H4 (cell line): Measurements from ENCODE around the gene DHCR24. TPM values are rescaled to one million over a fixed set of nuclear protein-coding genes. Genes with fewer than 3 reads are reported as not detected.
"Not testable (repeated sequence)": the region's sequence is repeated elsewhere in the genome, so short reads cannot be mapped to it uniquely, and the experiment has no call there.

Experiments used
- DNase-seq: peaks from one replicate; pipeline ENCODE4 v3.0.0-alpha.2; 2015; ENCODE audit warnings: low spot score
- total RNA-seq: library from RNA; depleted of rRNA; stranded (reverse); fragments of >200 nt; shearing (Covaris generic); gene quantifications from 2 replicates; pipeline ENCODE4 v1.2.3, GENCODE V29; 2014

The DHCR24 gene
- total RNA-seq, 1 experiment from 2014 or later, result 93.1 TPM

- no peak for DNase-seq
Measured at GRCh38 chr1:54887665-54888071, 673 bp upstream of the DHCR24 start.

- DNase-seq, result no peak
Measured at GRCh38 chr1:54885807-54886723, 930 bp downstream of the DHCR24 start.

GRCh38 chr1:54885237-54885679, 1.7 kb downstream of the DHCR24 start:
- no peak for DNase-seq

GRCh38 chr1:54884768-54885167, 2.2 kb downstream of the DHCR24 start:
- DNase-seq, result no peak

- DNase-seq, result no peak
Measured at GRCh38 chr1:54884135-54884586, 2.8 kb downstream of the DHCR24 start.

- DNase-seq, result no peak
Measured at GRCh38 chr1:54883349-54884102, 3.5 kb downstream of the DHCR24 start.

- no peak for DNase-seq
Measured at GRCh38 chr1:54882519-54882918, 4.5 kb downstream of the DHCR24 start.

- not testable (repeated sequence) for DNase-seq
Measured at GRCh38 chr1:54881604-54882003, 5.4 kb downstream of the DHCR24 start.

GRCh38 chr1:54879872-54880271, 7.1 kb downstream of the DHCR24 start:
- DNase-seq, result no peak

GRCh38 chr1:54876814-54877213, 10.2 kb downstream of the DHCR24 start:
- DNase-seq, result no peak

- no peak for DNase-seq
Measured at GRCh38 chr1:54875000-54875399, 12.0 kb downstream of the DHCR24 start.

- DNase-seq, result no peak
Measured at GRCh38 chr1:54874079-54874830, 12.7 kb downstream of the DHCR24 start.

- no peak for DNase-seq
Measured at GRCh38 chr1:54872036-54872331, 15.0 kb downstream of the DHCR24 start.

GRCh38 chr1:54871275-54872035, 15.5 kb downstream of the DHCR24 start:
- no peak for DNase-seq

- DNase-seq, result no peak
Measured at GRCh38 chr1:54870869-54871268, 16.1 kb downstream of the DHCR24 start.

GRCh38 chr1:54869173-54869851, 17.7 kb downstream of the DHCR24 start:
- DNase-seq, result no peak

GRCh38 chr1:54867717-54868057, 19.3 kb downstream of the DHCR24 start:
- no peak for DNase-seq

GRCh38 chr1:54866801-54867716, 19.9 kb downstream of the DHCR24 start:
- peak; percentile 2 for DNase-seq

- peak; percentile 2 for DNase-seq
Measured at GRCh38 chr1:54865238-54866073, 21.5 kb downstream of the DHCR24 start.
